GM18873 (cell line): ENCODE measurements around the gene RNF130.

Experiments used
- ATAC-seq: cut with Tn5 transposase; IDR thresholded peaks from one replicate; pipeline ENCODE4 v1.9.1; 2021; ENCODE audit warnings: mild to moderate bottlenecking, moderate library complexity, moderate number of reproducible peaks; ENCODE audit not compliant: unreplicated experiment, low FRiP score

Gene RNF130

GRCh38 chr5:180088561-180088960, 17.0 kb upstream of the RNF130 start:
- no peak for ATAC-seq

DNA sequence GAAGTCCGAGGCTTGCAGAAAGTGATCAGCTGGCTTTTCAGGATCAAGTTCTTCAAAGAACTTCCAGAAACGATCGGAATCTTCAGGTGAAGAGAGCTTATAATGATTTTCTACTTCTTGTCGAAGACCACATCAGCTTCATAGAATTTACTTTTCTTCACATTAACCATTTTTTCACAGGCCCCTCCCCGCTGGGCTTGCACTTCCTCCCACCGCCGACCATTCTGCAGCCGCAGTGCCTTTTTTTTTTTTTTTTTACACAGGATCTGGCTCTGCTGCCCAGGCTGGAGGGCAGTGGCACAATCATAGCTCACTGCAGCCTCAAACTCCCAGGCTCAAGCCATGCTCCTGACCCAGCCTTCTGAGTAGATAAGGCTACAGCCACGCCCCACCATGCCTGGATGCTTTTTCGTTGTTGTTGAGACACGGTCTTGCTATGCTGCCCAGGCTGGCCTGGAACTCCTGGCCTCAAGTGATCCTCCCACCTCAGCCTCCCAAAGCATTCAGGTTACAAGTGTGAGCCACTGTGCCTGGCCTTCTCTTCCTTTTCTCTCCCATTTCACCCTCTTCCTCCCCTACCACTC, 15.3 kb upstream of the RNF130 start:
- no peak for ATAC-seq

DNA sequence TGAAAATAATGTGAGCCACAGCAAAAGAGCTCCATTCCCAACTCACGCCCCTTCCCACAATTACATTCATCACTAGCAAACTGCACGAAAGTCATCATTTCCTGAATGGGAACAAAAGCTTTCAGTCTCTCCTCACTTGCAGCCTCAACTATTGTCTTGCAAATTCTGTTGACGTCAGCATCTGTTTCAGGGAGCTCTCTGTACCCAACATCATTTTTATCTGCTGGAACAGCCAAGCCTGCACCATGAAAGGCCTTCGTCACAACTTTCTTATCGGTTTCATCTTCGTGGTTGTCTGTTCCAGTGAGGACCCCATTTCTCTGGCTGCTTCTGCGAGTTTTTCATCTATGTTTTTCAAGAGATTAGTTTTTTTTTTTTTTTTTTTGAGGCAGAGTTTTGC, 14.3 kb upstream of the RNF130 start:
- no peak for ATAC-seq

GRCh38 chr5:180084638-180085561, 13.3 kb upstream of the RNF130 start:
- no peak for ATAC-seq

DNA sequence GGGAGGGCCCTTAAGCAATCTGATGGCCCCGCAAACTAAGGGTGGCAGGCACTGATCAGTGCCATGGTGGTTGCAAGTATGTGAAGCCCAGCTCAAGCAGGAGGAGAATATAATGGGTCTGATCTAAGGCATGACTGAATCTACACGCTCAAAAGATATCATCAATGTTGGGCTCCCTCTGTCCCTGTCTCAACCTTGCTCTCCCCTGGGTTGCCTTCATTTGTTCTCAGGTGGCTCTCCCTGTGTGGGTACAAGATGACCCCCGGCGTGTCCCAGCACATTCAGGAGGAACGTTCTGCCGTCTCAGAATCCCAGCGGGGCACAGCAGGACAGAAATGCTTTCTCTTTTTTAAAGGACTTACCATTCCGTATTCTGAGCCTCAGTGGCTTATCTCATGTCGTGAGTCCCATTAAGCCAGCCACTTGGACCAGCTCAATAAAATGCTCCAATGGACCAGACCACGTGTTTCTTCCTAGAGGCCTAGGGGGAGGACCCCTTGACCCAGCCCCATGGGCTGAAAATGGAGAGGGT, 12.0 kb upstream of the RNF130 start:
- no peak for ATAC-seq

DNA sequence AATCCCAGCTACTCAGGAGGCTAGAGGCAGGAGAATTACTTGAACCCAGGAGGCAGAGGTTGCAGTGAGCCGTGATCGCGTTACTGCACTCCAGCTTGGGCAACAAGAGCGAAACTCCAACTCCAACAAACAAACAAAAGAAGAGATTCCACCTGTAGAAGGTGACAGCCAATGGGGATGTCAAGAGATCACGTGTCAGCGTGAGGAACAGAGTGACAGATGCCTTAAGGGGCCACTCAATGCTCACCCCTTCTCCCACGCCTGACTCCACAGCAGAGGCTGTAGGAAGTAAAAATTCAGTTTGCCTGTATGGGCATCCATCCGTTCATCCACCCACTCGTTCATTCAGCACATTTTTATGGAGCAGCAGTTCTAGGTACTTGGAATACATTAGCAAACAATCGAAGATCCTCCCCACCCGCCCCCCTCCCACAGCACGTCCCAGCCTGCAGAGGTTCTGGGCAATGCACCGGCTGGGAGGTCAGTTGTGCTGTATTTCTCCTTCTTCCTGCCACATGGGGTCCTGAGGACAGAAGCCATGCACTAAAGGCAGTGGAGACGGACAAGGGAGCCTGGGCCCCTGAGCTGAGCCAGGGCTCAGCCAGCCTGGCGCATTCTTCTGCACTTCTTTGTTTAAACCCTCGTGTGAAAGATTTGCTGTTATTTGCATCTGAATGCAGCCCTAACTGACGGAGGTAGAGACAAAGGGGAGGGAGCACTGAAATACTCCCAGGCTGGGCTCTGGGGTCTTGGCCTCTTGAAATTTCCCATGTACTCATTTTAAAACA, 11.3 kb upstream of the RNF130 start:
- ATAC-seq, result no peak

GRCh38 chr5:180081481-180081880, 9.9 kb upstream of the RNF130 start:
- ATAC-seq, result no peak

GRCh38 chr5:180080486-180081280, 9.1 kb upstream of the RNF130 start:
- ATAC-seq, result no peak

DNA sequence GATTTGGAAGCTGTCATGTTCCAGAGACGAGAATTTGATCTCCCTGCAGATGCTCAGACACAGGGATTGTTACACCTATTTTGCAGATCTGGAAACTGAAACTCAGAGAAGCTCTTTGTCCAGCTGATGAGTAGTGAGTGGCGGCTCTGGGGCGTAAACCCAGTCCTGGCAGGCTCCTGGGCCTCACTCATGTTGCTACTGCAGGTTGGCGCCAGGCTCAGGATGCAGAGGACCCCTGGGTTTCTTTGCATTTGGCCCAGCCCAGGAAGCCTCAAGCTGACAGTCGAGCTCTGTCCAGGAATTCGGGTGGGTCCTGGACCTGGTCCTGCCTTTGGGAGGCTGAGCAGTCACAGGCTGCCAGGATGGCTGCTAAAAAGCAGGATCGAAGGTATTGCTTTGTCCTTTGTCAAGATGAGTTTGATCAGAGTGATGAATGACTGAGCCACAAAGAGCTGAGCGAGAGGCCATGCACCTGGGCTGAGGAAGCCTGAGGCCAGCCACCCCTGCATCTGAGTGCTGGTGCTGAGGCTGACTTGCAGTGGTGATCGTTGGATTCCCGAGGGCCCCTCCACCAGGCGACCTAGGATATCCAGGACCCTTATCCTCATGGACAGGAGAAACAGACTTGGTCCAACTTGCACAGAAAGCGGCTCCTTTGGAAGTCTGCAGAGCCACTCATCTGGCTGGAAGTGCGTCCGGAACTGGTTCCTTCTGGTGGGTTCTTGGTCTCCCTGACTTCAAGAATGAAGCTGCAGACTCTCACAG, 8.3 kb upstream of the RNF130 start:
- ATAC-seq, result no peak

GRCh38 chr5:180078348-180078747, 6.8 kb upstream of the RNF130 start:
- no peak for ATAC-seq

DNA sequence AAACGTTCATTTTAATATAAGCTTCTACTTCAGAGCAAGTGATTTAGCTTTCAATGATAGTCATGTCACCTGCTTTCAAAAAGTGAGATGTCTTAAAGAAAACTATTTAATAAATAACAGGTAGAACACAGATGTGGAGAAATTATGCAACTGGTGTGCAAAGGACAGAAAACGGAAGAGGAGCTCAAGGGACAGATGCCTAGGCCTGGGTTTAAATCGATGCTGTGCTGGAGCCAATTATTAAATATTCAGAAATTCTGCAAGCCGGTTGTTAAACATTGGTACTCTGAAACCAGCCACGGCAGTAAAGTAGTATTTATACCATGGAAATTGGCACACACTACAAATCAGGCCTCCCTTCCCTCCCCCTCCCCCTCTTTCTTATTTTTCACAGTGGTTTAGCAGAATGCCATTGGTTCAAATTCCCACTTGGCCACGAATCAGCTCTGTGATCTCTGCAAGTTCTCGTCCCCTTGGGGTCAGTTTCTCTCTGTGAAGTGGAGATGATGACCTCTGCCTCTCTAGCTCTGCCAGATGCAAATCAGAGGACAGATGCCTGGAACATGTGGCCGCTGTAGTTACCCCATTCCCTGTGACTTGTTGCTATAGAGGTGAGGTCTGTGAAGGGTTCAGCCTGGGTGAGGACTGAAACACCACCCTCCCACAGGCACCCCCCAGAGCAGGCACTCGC, 6.2 kb upstream of the RNF130 start:
- no peak for ATAC-seq

DNA sequence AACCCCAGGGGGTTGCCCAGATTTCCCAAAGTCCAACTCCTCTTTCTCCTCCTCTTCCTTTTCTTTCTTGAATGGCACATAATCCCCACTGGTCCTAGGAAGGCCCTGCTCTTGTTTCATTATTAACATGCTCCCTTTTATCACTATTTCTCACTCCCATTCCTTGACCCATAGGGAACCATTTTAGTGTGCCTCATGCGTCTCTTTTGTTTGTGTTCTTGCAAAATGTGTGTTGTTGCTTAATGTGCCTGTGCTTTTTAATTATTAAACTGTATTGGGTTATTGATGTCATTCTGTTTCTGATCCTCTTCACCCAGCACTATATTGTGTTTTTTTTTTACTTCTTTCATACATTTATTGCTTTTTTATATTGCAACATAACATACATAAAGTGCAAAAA, 4.1 kb upstream of the RNF130 start:
- no peak for ATAC-seq

DNA sequence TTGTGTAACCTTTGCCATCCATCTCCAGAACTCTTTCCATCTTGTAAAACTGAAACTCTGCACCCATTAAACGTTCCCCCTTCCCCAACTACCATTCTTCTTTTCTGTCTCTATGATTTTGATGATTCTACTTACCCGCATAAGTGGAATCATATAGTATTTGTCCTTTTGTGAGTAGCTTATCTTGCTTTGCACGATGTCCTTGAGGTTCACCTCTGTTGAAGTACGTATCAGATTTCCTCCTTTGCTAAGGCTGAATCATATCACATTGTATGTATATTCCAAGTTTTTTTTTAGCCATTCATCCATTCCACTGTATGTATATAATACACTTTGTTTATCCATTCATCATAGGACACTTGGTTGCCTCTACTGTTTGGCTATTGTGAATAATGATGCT, 2.9 kb upstream of the RNF130 start:
- no peak for ATAC-seq

DNA sequence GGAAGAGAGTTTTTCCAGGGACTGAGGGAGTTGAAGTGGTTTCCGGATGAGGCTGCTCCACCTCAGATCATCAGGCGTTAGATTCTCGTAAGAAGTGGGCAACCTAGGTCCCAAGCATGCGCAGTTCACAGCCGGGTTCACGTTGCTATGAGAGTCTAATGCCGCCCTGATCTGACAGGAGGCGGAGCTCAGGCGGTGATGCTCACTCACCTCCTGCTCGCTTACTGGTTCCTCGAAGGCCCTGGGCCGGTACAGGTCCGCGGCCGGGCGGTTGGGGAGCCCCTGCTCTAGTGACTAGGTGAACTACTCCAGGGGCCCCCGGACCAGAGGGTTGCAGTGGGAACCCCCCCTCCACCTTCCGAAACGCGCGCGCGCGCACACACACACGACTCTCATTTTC, 997 bp upstream of the RNF130 start:
- no peak for ATAC-seq

- no peak for ATAC-seq
Observed at GRCh38 chr5:180072256-180072548, 643 bp upstream of the RNF130 start.

- ATAC-seq, result no peak
Observed at GRCh38 chr5:180070756-180071530, 616 bp downstream of the RNF130 start.

DNA sequence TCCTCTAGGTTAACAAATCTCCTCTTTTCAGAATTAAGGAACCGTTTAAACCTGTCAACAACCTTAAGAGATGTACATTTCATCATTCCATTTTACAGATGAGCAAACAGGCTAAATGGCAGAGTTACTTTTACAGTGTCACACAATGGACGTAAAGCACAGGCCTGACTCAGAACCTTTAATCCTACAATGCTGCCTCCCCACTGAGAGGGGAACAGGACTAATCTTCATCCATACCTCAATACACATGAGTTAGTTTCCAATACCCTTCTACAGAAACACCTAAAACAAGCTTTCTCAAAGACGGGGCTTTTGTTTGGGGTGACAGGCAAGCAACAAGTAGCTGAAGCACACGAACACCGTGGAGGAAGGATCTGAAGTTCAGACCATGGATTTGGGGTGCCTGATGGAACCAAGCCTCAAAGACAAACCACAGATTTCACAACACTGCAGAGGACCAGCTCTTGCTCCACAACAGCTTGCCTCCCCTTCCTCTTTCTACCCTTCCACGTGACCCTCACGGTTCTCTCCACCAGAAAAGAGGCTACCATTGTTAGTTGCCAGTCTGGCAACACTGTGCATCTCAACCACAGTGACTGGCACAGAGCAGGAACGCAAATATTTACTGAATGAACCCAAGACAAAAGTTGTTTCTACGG, 1.8 kb downstream of the RNF130 start:
- no peak for ATAC-seq

GRCh38 chr5:180068519-180069090, 3.0 kb downstream of the RNF130 start:
- ATAC-seq, result no peak
